NCI-H187 (cell line): ENCODE results near the gene MAN1C1.
"Not testable (repeated sequence)": the region's sequence is repeated elsewhere in the genome, so short reads cannot be mapped to it uniquely, and the experiment has no call there.

Experiments used
- DNase-seq, 2 experiments: peaks; one replicate each; lab custom pipeline; 2025; lab: John Stamatoyannopoulos, UW

Gene MAN1C1

GRCh38 chr1:25698252-25698651, 81.7 kb downstream of the MAN1C1 start:
- DNase-seq = no peak

- DNase-seq = not testable (repeated sequence)
Observed at GRCh38 chr1:25699059-25699458, 82.5 kb downstream of the MAN1C1 start.

GRCh38 chr1:25699500-25700143, 83.0 kb downstream of the MAN1C1 start:
- no peak for DNase-seq

- no peak for DNase-seq
Observed at GRCh38 chr1:25700144-25700523, 83.5 kb downstream of the MAN1C1 start.

GRCh38 chr1:25700626-25701025, 84.0 kb downstream of the MAN1C1 start:
- DNase-seq = no peak

GRCh38 chr1:25701030-25701785, 84.6 kb downstream of the MAN1C1 start:
- DNase-seq = no peak

- no peak for DNase-seq
Observed at GRCh38 chr1:25702101-25702775, 85.6 kb downstream of the MAN1C1 start.

GRCh38 chr1:25703041-25703440, 86.5 kb downstream of the MAN1C1 start:
- DNase-seq = no peak

- DNase-seq = no peak
Observed at GRCh38 chr1:25703671-25704266, 87.2 kb downstream of the MAN1C1 start.

- no peak for DNase-seq
Observed at GRCh38 chr1:25704267-25704691, 87.7 kb downstream of the MAN1C1 start.

- no peak for DNase-seq
Observed at GRCh38 chr1:25705699-25706098, 89.1 kb downstream of the MAN1C1 start.

GRCh38 chr1:25706146-25707089, 89.8 kb downstream of the MAN1C1 start:
- DNase-seq = peak; percentile 22 to 57

GRCh38 chr1:25707280-25708016, 90.9 kb downstream of the MAN1C1 start:
- no peak for DNase-seq

GRCh38 chr1:25710583-25711347, 94.2 kb downstream of the MAN1C1 start:
- DNase-seq = no peak

- no peak for DNase-seq
Observed at GRCh38 chr1:25711555-25712298, 95.1 kb downstream of the MAN1C1 start.

GRCh38 chr1:25712299-25712970, 95.8 kb downstream of the MAN1C1 start:
- DNase-seq = no peak

GRCh38 chr1:25713961-25714360, 97.4 kb downstream of the MAN1C1 start:
- DNase-seq = no peak

GRCh38 chr1:25714372-25714931, 97.9 kb downstream of the MAN1C1 start:
- no peak for DNase-seq
